ENCODE data around the gene COTL1. TPM values are rescaled to one million over a fixed set of nuclear protein-coding genes. Genes with fewer than 3 reads are reported as not detected.

COTL1 gene
- total and polyA plus RNA-seq, 11 donors, result 5.2 to 120 (median 11.0) TPM

GRCh38 chr16:84606081-84606875 lies 11.6 kb downstream of the COTL1 start:
- intact Hi-C loops (cut with DNase I), result no loop called here
- H3K27me3 ChIP-seq, result no peaks in the 10 kb centered on the region
- no peak for ATAC-seq

GRCh38 chr16:84605339-84605848 lies 12.5 kb downstream of the COTL1 start:
- Histone ChIP-seq H3K4me3 (no peak overlapping the region), H3K27ac (peak overlapping the region in 1 of 12 donors; percentile 87), H3K4me1 (peaks cover 0 to 96% (median 2%) of the 10 kb centered on the region in 12 donors), H3K27me3 (no peaks in the 10 kb centered on the region), H3K36me3 (peaks cover 0 to 8% (median 0%) of the 10 kb centered on the region in 9 donors), H3K9me3 (peaks cover 0 to 8% (median 0%) of the 10 kb centered on the region in 12 donors)
- 92 to 96% (median 95%) methylated on average over 5 to 6 of the region's 6 CpGs for WGBS, 4 donors
- TF ChIP-seq POLR2A (IDR thresholded peaks at IDR 0.05) (no peak), CTCF (IDR thresholded peaks at IDR 0.05) (no peak)
- intact Hi-C loops (cut with DNase I), result no loop called here
- no peak for ATAC-seq
- no peak for DNase-seq

More at GRCh38 chr16:84606081-84606875, 11.6 kb downstream of the COTL1 start:
- no peak for TF ChIP-seq CTCF (IDR thresholded peaks at IDR 0.05)
- TF ChIP-seq POLR2A (IDR thresholded peaks at IDR 0.05), result no peak
- 87 to 90% (median 88%) methylated on average over 14 of the region's 14 CpGs for WGBS, 4 donors
- no peak for DNase-seq
- peaks cover 0 to 96% (median under 1%) of the 10 kb centered on the region in 12 donors for H3K4me1 ChIP-seq
- H3K36me3 ChIP-seq, result peaks cover 0 to 8% (median 0%) of the 10 kb centered on the region in 9 donors
- no peak overlapping the region for H3K4me3 ChIP-seq
- H3K9me3 ChIP-seq, result peaks cover 0 to 8% (median 0%) of the 10 kb centered on the region in 12 donors
- H3K27ac ChIP-seq, result peak overlapping the region in 1 of 12 donors; percentile 87

GRCh38 chr16:84604477-84605013 lies 13.3 kb downstream of the COTL1 start:
- intact Hi-C loops (cut with DNase I), result no loop called here
- TF ChIP-seq POLR2A (IDR thresholded peaks at IDR 0.05), result no peak
- no peak for TF ChIP-seq CTCF (IDR thresholded peaks at IDR 0.05)
- no peaks in the 10 kb centered on the region for H3K27me3 ChIP-seq
- DNase-seq (no peak), ATAC-seq (no peak)
- 78 to 84% (median 80%) methylated on average over 9 of the region's 9 CpGs for WGBS, 4 donors
- H3K9me3 ChIP-seq, result peaks cover 0 to 8% (median 0%) of the 10 kb centered on the region in 12 donors
- peaks cover 0 to 8% (median 0%) of the 10 kb centered on the region in 9 donors for H3K36me3 ChIP-seq
- H3K4me1 ChIP-seq, result peaks cover 0 to 96% (median 3%) of the 10 kb centered on the region in 12 donors
- H3K4me3 ChIP-seq, result no peak overlapping the region
- peak overlapping the region in 2 of 12 donors; percentile 0 to 87 for H3K27ac ChIP-seq

GRCh38 chr16:84603940-84604339 lies 13.9 kb downstream of the COTL1 start:
- Histone ChIP-seq H3K27ac (peak overlapping the region in 3 of 12 donors; percentile 11 to 93 (median 72)), H3K4me3 (no peak overlapping the region), H3K27me3 (no peaks in the 10 kb centered on the region), H3K9me3 (peaks cover 0 to 8% (median 0%) of the 10 kb centered on the region in 12 donors), H3K4me1 (peaks cover 0 to 96% (median 9%) of the 10 kb centered on the region in 12 donors), H3K36me3 (peaks cover 0 to 8% (median 0%) of the 10 kb centered on the region in 9 donors)
- intact Hi-C loops (cut with DNase I), result no loop called here
- ATAC-seq (no peak), DNase-seq (no peak)
- 89 to 91% (median 90%) methylated on average over 10 of the region's 10 CpGs for WGBS, 4 donors
- TF ChIP-seq POLR2A (IDR thresholded peaks at IDR 0.05) (no peak), CTCF (IDR thresholded peaks at IDR 0.05) (no peak)

All from heart left ventricle (tissue), 16 donors.